GM12878 (cell line): Measurements from ENCODE around the gene PLPP1.

Source experiments
- ATF2 ChIP-seq: IDR thresholded peaks from 2 replicates; pipeline ENCODE4 v1.6.1; 2012; ENCODE audit warnings: low read length, inconsistent platforms
- BCL3 ChIP-seq: IDR thresholded peaks from 2 replicates; pipeline ENCODE4 v1.6.1; 2011; ENCODE audit warnings: borderline replicate concordance, low read depth, mild to moderate bottlenecking, moderate library complexity, low read length; ENCODE audit not compliant: insufficient read depth, poor library complexity, severe bottlenecking
- BHLHE40 ChIP-seq, 2 experiments: fragments of 450-650 bp in 1 of 2; IDR thresholded peaks; 2 replicates each; pipeline ENCODE4 v1.6.1; 2011 to 2017; ENCODE audit warnings: low read depth in 2 of 2, borderline replicate concordance in 1 of 2, improper control_type of control experiment in 1 of 2, low read length in 1 of 2, mild to moderate bottlenecking in 1 of 2
- CTCF ChIP-seq, 3 experiments: IDR thresholded peaks in 2 of 3; conservative IDR thresholded peaks in 1 of 3; 2 replicates each; pipeline ENCODE4 v1.5.1; 2011; ENCODE audit warnings: low read depth in 3 of 3, low read length in 3 of 3, mild to moderate bottlenecking in 3 of 3, control low read depth in 2 of 3, moderate library complexity in 2 of 3, inconsistent platforms in 1 of 3, mixed read lengths in 1 of 3; ENCODE audit not compliant: control insufficient read depth in 2 of 3, insufficient read depth in 1 of 3; ENCODE audit errors: extremely low read depth in 1 of 3
- EGR1 ChIP-seq, 2 experiments: IDR thresholded peaks; 1 replicate in 1 of 2; 2 replicates in 1 of 2; pipeline ENCODE4 v1.6.1; 2011 to 2012; ENCODE audit warnings: low read depth in 2 of 2, low read length in 2 of 2, borderline replicate concordance in 1 of 2, mild to moderate bottlenecking in 1 of 2, moderate library complexity in 1 of 2
- EP300 ChIP-seq, 2 experiments: fragments of 150-350 bp in 1 of 2; IDR thresholded peaks; 2 replicates each; pipeline ENCODE4 v1.6.1; 2011 to 2012; ENCODE audit warnings: low read depth in 2 of 2, low read length in 2 of 2, borderline replicate concordance in 1 of 2, improper control_type of control experiment in 1 of 2, inconsistent platforms in 1 of 2; ENCODE audit not compliant: control insufficient read depth in 1 of 2
- EZH2 ChIP-seq: IDR thresholded peaks from 2 replicates; pipeline ENCODE4 v1.6.1; 2012; ENCODE audit warnings: low read depth, mild to moderate bottlenecking, control low read depth, inconsistent platforms, low read length, borderline replicate concordance; ENCODE audit not compliant: control insufficient read depth
- JUNB ChIP-seq: IDR thresholded peaks from 2 replicates; pipeline ENCODE4 v1.6.1; 2016; ENCODE audit warnings: antibody characterized with exemption, mild to moderate bottlenecking
- KDM1A ChIP-seq: fragments of 200-600 bp; sonication (generic); IDR thresholded peaks from 2 replicates; pipeline ENCODE4 v1.6.1; 2016; ENCODE audit warnings: borderline replicate concordance
- MAX ChIP-seq: IDR thresholded peaks from 2 replicates; pipeline ENCODE4 v1.6.1; 2012; ENCODE audit warnings: low read depth, low read length, improper control_type of control experiment
- MXI1 ChIP-seq: fragments of 150-350 bp; IDR thresholded peaks from 2 replicates; pipeline ENCODE4 v1.6.1; 2011; ENCODE audit warnings: low read depth, mild to moderate bottlenecking, inconsistent platforms, low read length, improper control_type of control experiment
- YY1 ChIP-seq: IDR thresholded peaks from 2 replicates; pipeline ENCODE4 v1.6.1; 2011; ENCODE audit warnings: low read depth, mild to moderate bottlenecking, low read length
- ZNF274 ChIP-seq: IDR thresholded peaks from one replicate; pipeline ENCODE4 v1.8.0; 2011; ENCODE audit not compliant: insufficient read length, insufficient read depth

- no peak for TF ChIP-seq KDM1A
- TF ChIP-seq ZNF274 = no peak
- no peak for TF ChIP-seq CTCF (IDR thresholded peaks at IDR 0.05 in 2 of 3, conservative IDR thresholded peaks at IDR 0.05 in 1 of 3; ENCODE audit: control insufficient read depth in 2 of 3, extremely low read depth in 1 of 3, insufficient read depth in 1 of 3, low read depth in 3 of 3, low read length in 3 of 3)
- no peak for TF ChIP-seq BCL3
- no peak for TF ChIP-seq EP300 (IDR thresholded peaks at IDR 0.05; ENCODE audit: borderline replicate concordance in 1 of 2, control insufficient read depth in 1 of 2, low read depth in 2 of 2, low read length in 2 of 2)
- no peak for TF ChIP-seq EGR1 (IDR thresholded peaks at IDR 0.05; ENCODE audit: borderline replicate concordance in 1 of 2, low read depth in 2 of 2, low read length in 2 of 2)
- no peak for TF ChIP-seq EZH2
- TF ChIP-seq MXI1 = no peak
- TF ChIP-seq MAX = no peak
- no peak for TF ChIP-seq ATF2
- TF ChIP-seq BHLHE40 (IDR thresholded peaks at IDR 0.05; ENCODE audit: borderline replicate concordance in 1 of 2, low read depth in 2 of 2, low read length in 1 of 2) = no peak
- no peak for TF ChIP-seq YY1
- no peak for TF ChIP-seq JUNB
These were observed 34.7 kb upstream of the PLPP1 start for GRCh38 chr5:55569513-55569865.
